B cell (primary cell): ENCODE results near the gene TENM4.

Experiments
- CTCF ChIP-seq: fragments of 200-600 bp; IDR thresholded peaks from one replicate; pipeline ENCODE4 v1.8.0; 2022; ENCODE audit warnings: antibody characterized with exemption, mild to moderate bottlenecking
- EZH2 ChIP-seq: IDR thresholded peaks from 2 replicates; pipeline ENCODE4 v1.6.1; 2012; ENCODE audit warnings: borderline replicate concordance, low read depth, mild to moderate bottlenecking, moderate library complexity, low read length; ENCODE audit not compliant: insufficient read depth, poor library complexity, severe bottlenecking

GRCh38 chr11:79019277-79019676 lies 421.6 kb downstream of the TENM4 start:
- TF ChIP-seq CTCF (no peak), EZH2 (no peak)
